Keratinocyte (primary cell): ENCODE measurements around the gene FBN1. TPM values are rescaled to one million over a fixed set of nuclear protein-coding genes. Genes with fewer than 3 reads are reported as not detected.

ENCODE experiments used
- DNase-seq: peaks from one replicate; pipeline ENCODE4 v3.0.0-alpha.2; 2011; ENCODE audit warnings: low read depth, missing footprints, low spot score
- FAIRE-seq: peaks from 2 replicates; lab custom pipeline; 2011; peaks lifted over from hg19 to GRCh38; lab: Jason Lieb, UNC
- H2AFZ ChIP-seq: 2 replicates; pipeline ENCODE4 v1.6.0; 2012; ENCODE audit warnings: low read length, control low read depth, inconsistent platforms; ENCODE audit not compliant: control insufficient read depth
- H3K27ac ChIP-seq: 2 replicates; pipeline ENCODE4 v1.5.1; 2011; ENCODE audit warnings: low read length; ENCODE audit not compliant: control insufficient read depth, insufficient read depth
- H3K27me3 ChIP-seq: 3 replicates; pipeline ENCODE4 v1.6.0; 2011; ENCODE audit warnings: low read length; ENCODE audit not compliant: control insufficient read depth, insufficient read depth; ENCODE audit errors: extremely low read depth
- H3K36me3 ChIP-seq, 2 experiments: 2 replicates in 1 of 2; 3 replicates in 1 of 2; pipeline ENCODE4 v1.5.1; 2011; ENCODE audit warnings: low read length in 2 of 2, mild to moderate bottlenecking in 1 of 2; ENCODE audit not compliant: control insufficient read depth in 2 of 2, insufficient read depth in 2 of 2; ENCODE audit errors: extremely low read depth in 1 of 2
- H3K4me1 ChIP-seq: 3 replicates; pipeline ENCODE4 v1.5.1; 2011; ENCODE audit warnings: low read length; ENCODE audit not compliant: control insufficient read depth, insufficient read depth; ENCODE audit errors: extremely low read depth
- H3K4me2 ChIP-seq: 3 replicates; pipeline ENCODE4 v1.6.0; 2011; ENCODE audit warnings: low read depth, low read length; ENCODE audit not compliant: control insufficient read depth, insufficient read depth; ENCODE audit errors: extremely low read depth
- H3K4me3 ChIP-seq, 3 experiments: fragments of 200-600 bp in 1 of 3; sonication (generic) in 1 of 3; 2 replicates in 2 of 3; 3 replicates in 1 of 3; pipeline ENCODE4 v1.5.1; 2011 to 2016; ENCODE audit warnings: low read length in 3 of 3, mild to moderate bottlenecking in 3 of 3, control low read depth in 2 of 3, inconsistent platforms in 1 of 3, low read depth in 1 of 3, mixed read lengths in 1 of 3, mixed run types in 1 of 3, moderate library complexity in 1 of 3; ENCODE audit not compliant: control insufficient read depth in 2 of 3, insufficient read depth in 2 of 3; ENCODE audit errors: extremely low read depth in 1 of 3
- H3K79me2 ChIP-seq: 2 replicates; pipeline ENCODE4 v1.6.0; 2012; ENCODE audit warnings: low read length; ENCODE audit not compliant: control insufficient read depth, insufficient read depth
- H3K9ac ChIP-seq: 3 replicates; pipeline ENCODE4 v1.6.0; 2011; ENCODE audit warnings: low read length; ENCODE audit not compliant: control insufficient read depth, insufficient read depth; ENCODE audit errors: extremely low read depth
- H3K9me1 ChIP-seq: 3 replicates; pipeline ENCODE4 v1.6.0; 2011; ENCODE audit warnings: low read length; ENCODE audit not compliant: control insufficient read depth, insufficient read depth; ENCODE audit errors: extremely low read depth
- H3K9me3 ChIP-seq: 2 replicates; pipeline ENCODE4 v1.5.1; 2012; ENCODE audit warnings: low read depth, low read length; ENCODE audit not compliant: control insufficient read depth
- H4K20me1 ChIP-seq: 3 replicates; pipeline ENCODE4 v1.6.0; 2011; ENCODE audit warnings: low read length; ENCODE audit not compliant: control insufficient read depth, insufficient read depth; ENCODE audit errors: extremely low read depth
- CTCF ChIP-seq, 3 experiments: IDR thresholded peaks in 1 of 3; conservative IDR thresholded peaks in 1 of 3; optimal IDR thresholded peaks in 1 of 3; 2 replicates in 2 of 3; 3 replicates in 1 of 3; pipeline versions ENCODE3 to v1.5.1; 2011; ENCODE audit warnings: low read length in 3 of 3, mild to moderate bottlenecking in 3 of 3, moderate library complexity in 2 of 3, control low read depth in 1 of 3, inconsistent platforms in 1 of 3; ENCODE audit not compliant: insufficient read depth in 2 of 3; ENCODE audit errors: extremely low read depth in 1 of 3
- EZH2 ChIP-seq: IDR thresholded peaks from one replicate; pipeline ENCODE4 v1.6.1; 2012; ENCODE audit warnings: inconsistent platforms, mild to moderate bottlenecking, low read length, moderate library complexity
- dilution Hi-C: fragments of 300-500 bp; cut with MboI; formaldehyde crosslinking; loops from one replicate; pipeline ENCODE4 v1.7.0; 2020; ENCODE audit warnings: low sequenced_read_pairs; ENCODE audit not compliant: extremely low pct_ligation_motif_present
- polyA plus RNA-seq, 5 experiments: library from polyadenylated mRNA; depleted of rRNA in 3 of 5; stranded (reverse) in 3 of 5; stranded (forward) in 1 of 5; unstranded in 1 of 5; fragments of >200 nt; gene quantifications; 1 replicate in 1 of 5; 2 replicates in 3 of 5; 3 replicates in 1 of 5; pipeline versions ENCODE4 v1.2.1 to v1.2.3, GENCODE V29; 2011 to 2012; ENCODE audit warnings: missing spikeins in 2 of 5, low read depth in 1 of 5, low replicate concordance in 1 of 5

FBN1 gene
- polyA plus RNA-seq, 1 donor (not counting 4 experiments of a cell fraction or from before 2014, with no cell fraction given), result 3.5 TPM

- DNase-seq (no peak), FAIRE-seq (no peak)
- no peak overlapping the region for H3K27ac ChIP-seq
- no peaks in the 10 kb centered on the region for H3K36me3 ChIP-seq
- no peak for TF ChIP-seq CTCF (optimal IDR thresholded peaks at IDR 0.05 in 1 of 3, IDR thresholded peaks at IDR 0.05 in 1 of 3, conservative IDR thresholded peaks at IDR 0.05 in 1 of 3; ENCODE audit: extremely low read depth in 1 of 3, insufficient read depth in 2 of 3, low read length in 3 of 3)
- TF ChIP-seq EZH2, result no peak
- no peak overlapping the region for H3K4me2 ChIP-seq
- H3K79me2 ChIP-seq, result no peaks in the 10 kb centered on the region
- H3K4me3 ChIP-seq, result no peak overlapping the region
- dilution Hi-C loops, result no loop called here
- H3K9me1 ChIP-seq, result no peaks in the 10 kb centered on the region
- H3K27me3 ChIP-seq, result no peaks in the 10 kb centered on the region
- no peaks in the 10 kb centered on the region for H4K20me1 ChIP-seq
- no peaks in the 10 kb centered on the region for H3K4me1 ChIP-seq
- no peaks in the 10 kb centered on the region for H3K9me3 ChIP-seq
- no peak overlapping the region for H3K9ac ChIP-seq
- H2AFZ ChIP-seq, result no peak overlapping the region
Measured at GRCh38 chr15:48465410-48465809, 180.1 kb downstream of the FBN1 start.

- no peak overlapping the region for H3K4me2 ChIP-seq
Measured at GRCh38 chr15:48463366-48463880, 182.1 kb downstream of the FBN1 start.

More at GRCh38 chr15:48463366-48463880, 182.1 kb downstream of the FBN1 start:
- no peaks in the 10 kb centered on the region for H4K20me1 ChIP-seq
- H3K79me2 ChIP-seq, result no peaks in the 10 kb centered on the region
- no peaks in the 10 kb centered on the region for H3K9me1 ChIP-seq
- FAIRE-seq, result no peak
- dilution Hi-C loops, result no loop called here
- no peak overlapping the region for H3K27ac ChIP-seq
- no peak overlapping the region for H2AFZ ChIP-seq
- TF ChIP-seq CTCF (optimal IDR thresholded peaks at IDR 0.05 in 1 of 3, IDR thresholded peaks at IDR 0.05 in 1 of 3, conservative IDR thresholded peaks at IDR 0.05 in 1 of 3; ENCODE audit: extremely low read depth in 1 of 3, insufficient read depth in 2 of 3, low read length in 3 of 3) (no peak), EZH2 (no peak)
- H3K9me3 ChIP-seq, result no peaks in the 10 kb centered on the region
- DNase-seq, result no peak
- no peak overlapping the region for H3K9ac ChIP-seq
- H3K4me1 ChIP-seq, result no peaks in the 10 kb centered on the region
- H3K27me3 ChIP-seq, result no peaks in the 10 kb centered on the region
- H3K4me3 ChIP-seq, result no peak overlapping the region
- H3K36me3 ChIP-seq, result no peaks in the 10 kb centered on the region
